K562 (cell line): Measurements from ENCODE around the gene TUBA4B. TPM values are rescaled to one million over a fixed set of nuclear protein-coding genes. Genes with fewer than 3 reads are reported as not detected.

ENCODE experiments used
- ATF6 ChIP-seq: sonication (generic); formaldehyde crosslinking; IDR thresholded peaks from 2 replicates; pipeline ENCODE4 v1.4.0; 2020; ENCODE audit warnings: mild to moderate bottlenecking, missing genetic modification reagents
- C11orf30 ChIP-seq: fragments of 450-650 bp; IDR thresholded peaks from 2 replicates; pipeline ENCODE4 v1.6.1; 2016; ENCODE audit warnings: low read depth, mild to moderate bottlenecking
- CCNT2 ChIP-seq: IDR thresholded peaks from 2 replicates; pipeline ENCODE4 v1.6.1; 2011; ENCODE audit warnings: borderline replicate concordance, low read depth, mild to moderate bottlenecking, moderate library complexity, mixed read lengths, low read length; ENCODE audit not compliant: insufficient read length; ENCODE audit errors: extremely low read depth
- ETV6 ChIP-seq, 3 experiments: fragments of 150-350 bp in 1 of 3; sonication (generic) in 1 of 3; formaldehyde crosslinking in 1 of 3; IDR thresholded peaks; 2 replicates each; pipeline versions ENCODE4 v1.6.1 to v1.8.0; 2014 to 2022; ENCODE audit warnings: borderline replicate concordance in 2 of 3, low read depth in 2 of 3, antibody characterized with exemption in 1 of 3, low read length in 1 of 3, mild to moderate bottlenecking in 1 of 3, missing genetic modification reagents in 1 of 3
- GMEB1 ChIP-seq: fragments of 250-450 bp; sonication (Bioruptor Pico); IDR thresholded peaks from 2 replicates; pipeline ENCODE4 v1.4.0; 2020; ENCODE audit warnings: mild to moderate bottlenecking
- GTF2E2 ChIP-seq: fragments of 200-800 bp; sonication (Bioruptor generic); IDR thresholded peaks from 2 replicates; pipeline ENCODE4 v1.6.1; 2016; ENCODE audit warnings: missing genetic modification characterization, missing compliant biosample characterization
- ILK ChIP-seq: fragments of 450-650 bp; IDR thresholded peaks from 2 replicates; pipeline ENCODE4 v1.6.1; 2016; ENCODE audit warnings: missing genetic modification characterization, low read depth, mild to moderate bottlenecking, missing compliant biosample characterization, moderate library complexity, borderline replicate concordance
- L3MBTL2 ChIP-seq: fragments of 450-650 bp; IDR thresholded peaks from 2 replicates; pipeline ENCODE4 v1.6.1; 2016; ENCODE audit warnings: mild to moderate bottlenecking, moderate library complexity
- MCM2 ChIP-seq: fragments of 450-650 bp; IDR thresholded peaks from 2 replicates; pipeline ENCODE4 v1.6.1; 2017; ENCODE audit warnings: low read depth, mild to moderate bottlenecking
- MEF2D ChIP-seq: conservative IDR thresholded peaks from 2 replicates; pipeline ENCODE4 v1.6.1; 2016; ENCODE audit warnings: low read depth, missing genetic modification characterization, missing compliant biosample characterization
- MLLT1 ChIP-seq, 2 experiments: fragments of 450-650 bp; IDR thresholded peaks; 2 replicates each; pipeline ENCODE4 v1.6.1; 2016
- PATZ1 ChIP-seq: fragments of 250-450 bp; sonication (Bioruptor Pico); IDR thresholded peaks from 2 replicates; pipeline ENCODE4 v1.5.0; 2020; ENCODE audit warnings: mild to moderate bottlenecking, borderline replicate concordance
- POLR2H ChIP-seq: IDR thresholded peaks from 2 replicates; pipeline ENCODE4 v1.6.1; 2016; ENCODE audit warnings: missing genetic modification characterization, low read depth, mild to moderate bottlenecking, control low read depth, missing compliant biosample characterization, moderate library complexity
- PPARD ChIP-seq: fragments of 250-450 bp; sonication (Bioruptor Pico); IDR thresholded peaks from 2 replicates; pipeline ENCODE4 v1.8.0; 2022; ENCODE audit warnings: inconsistent platforms, mild to moderate bottlenecking, moderate library complexity
- SLC30A9 ChIP-seq: fragments of 250-450 bp; sonication (Bioruptor Pico); IDR thresholded peaks from 2 replicates; pipeline ENCODE4 v1.8.0; 2022; ENCODE audit warnings: mild to moderate bottlenecking, moderate library complexity
- TEAD1 ChIP-seq, 2 experiments: fragments of 450-650 bp in 1 of 2; sonication (generic) in 1 of 2; formaldehyde crosslinking; IDR thresholded peaks; 2 replicates each; pipeline versions ENCODE4 v1.4.0 to v1.8.0; 2020 to 2022; ENCODE audit warnings: mild to moderate bottlenecking in 2 of 2, missing genetic modification reagents in 1 of 2
- TRIM24 ChIP-seq, 2 experiments: fragments of 450-650 bp; IDR thresholded peaks; 2 replicates each; pipeline ENCODE4 v1.6.1; 2016
- ZBTB1 ChIP-seq: sonication (generic); formaldehyde crosslinking; IDR thresholded peaks from 2 replicates; pipeline ENCODE4 v1.8.1; 2023; ENCODE audit warnings: missing genetic modification reagents, low read depth, mild to moderate bottlenecking, borderline replicate concordance
- ZNF280A ChIP-seq: fragments of 450-650 bp; IDR thresholded peaks from 2 replicates; pipeline ENCODE4 v1.6.1; 2018; ENCODE audit warnings: mild to moderate bottlenecking, low read depth; ENCODE audit not compliant: partially characterized antibody
- polyA plus RNA-seq, 8 experiments: library from polyadenylated mRNA; depleted of rRNA in 4 of 8; stranded (reverse) in 5 of 8; unstranded in 3 of 8; fragments of >200 nt; fragmentation: Nextera tagmentation in 2 of 8; fragmentation: Illumina TruSeq in 1 of 8; extraction: Ambion mirVana in 2 of 8; extraction: Trizol in 1 of 8; gene quantifications; 2 replicates each; pipeline versions ENCODE4 v1.2.1 to v1.2.3, GENCODE V29; 2011 to 2014; ENCODE audit warnings: inconsistent platforms in 1 of 8, missing spikeins in 1 of 8
- total RNA-seq, 7 experiments: library from RNA; depleted of rRNA in 6 of 7; stranded (reverse); fragments of >200 nt in 6 of 7; fragmentation: Illumina TruSeq in 2 of 7; extraction: Trizol in 2 of 7; gene quantifications; 2 replicates each; pipeline versions ENCODE4 v1.2.1 to v1.2.3, GENCODE V29; 2011 to 2021; ENCODE audit warnings: low replicate concordance in 1 of 7

The TUBA4B gene
- total and polyA plus RNA-seq, 9 of the 15 experiments (the other 6 are each of a cell fraction or from before 2014, with no cell fraction given), result 0.04 TPM; not detected in 8

- TF ChIP-seq L3MBTL2 (no peak), ATF6 (no peak), MLLT1 (IDR thresholded peaks at IDR 0.05) (no peak), MCM2 (no peak), POLR2H (tag) (no peak), GTF2E2 (tag) (peak; percentile 60; the same call in 1 of the 2 replicates), GMEB1 (CRISPR knock-in tag) (no peak), PPARD (CRISPR knock-in tag) (no peak), TEAD1 (CRISPR knock-in tag; IDR thresholded peaks at IDR 0.05) (no peak), TRIM24 (IDR thresholded peaks at IDR 0.05) (no peak), ZBTB1 (CRISPR knock-in tag) (no peak), SLC30A9 (CRISPR knock-in tag) (no peak), ILK (tag) (no peak), MEF2D (tag) (no peak), ETV6 (IDR thresholded peaks at IDR 0.05; ENCODE audit: borderline replicate concordance in 1 of 2, low read depth in 2 of 2, low read length in 1 of 2) (no peak), ETV6 (CRISPR knock-in tag; IDR thresholded peaks at IDR 0.05; ENCODE audit: borderline replicate concordance) (no peak), ZNF280A (no peak), PATZ1 (CRISPR knock-in tag) (no peak), CCNT2 (no peak), C11orf30 (peak; percentile 58; the same call in 1 of the 2 replicates)
Observed at GRCh38 chr2:219278655-219279150, 25.7 kb downstream of the TUBA4B start (continued).
